Measurements from ENCODE around the gene PRELP.
"Not testable (repeated sequence)": the region's sequence is repeated elsewhere in the genome, so short reads cannot be mapped to it uniquely, and the experiment has no call there.

The PRELP gene

GRCh38 chr1:203454986-203455471 is 20.6 kb upstream of the PRELP start:
- DNase-seq, result no peak

GRCh38 chr1:203455706-203456105 is 19.9 kb upstream of the PRELP start:
- no peak for DNase-seq

- no peak for DNase-seq
These were observed 19.0 kb upstream of the PRELP start for GRCh38 chr1:203456577-203456976.

GRCh38 chr1:203458078-203458477 is 17.5 kb upstream of the PRELP start:
- DNase-seq, result no peak

GRCh38 chr1:203459671-203460201 is 15.9 kb upstream of the PRELP start:
- DNase-seq, result no peak

GRCh38 chr1:203461717-203462116 is 13.9 kb upstream of the PRELP start:
- no peak for DNase-seq

- no peak for DNase-seq
These were observed 13.5 kb upstream of the PRELP start for GRCh38 chr1:203462143-203462542.

GRCh38 chr1:203462878-203463277 is 12.7 kb upstream of the PRELP start:
- no peak for DNase-seq

GRCh38 chr1:203463469-203464062 is 12.0 kb upstream of the PRELP start:
- no peak for DNase-seq

- no peak for DNase-seq
These were observed 11.4 kb upstream of the PRELP start for GRCh38 chr1:203464226-203464625.

GRCh38 chr1:203464743-203465142 is 10.9 kb upstream of the PRELP start:
- DNase-seq, result no peak

GRCh38 chr1:203465146-203465798 is 10.3 kb upstream of the PRELP start:
- DNase-seq, result no peak

GRCh38 chr1:203465948-203466347 is 9.7 kb upstream of the PRELP start:
- no peak for DNase-seq

- DNase-seq, result not testable (repeated sequence)
These were observed 8.6 kb upstream of the PRELP start for GRCh38 chr1:203466906-203467549.

- DNase-seq, result no peak
These were observed 8.1 kb upstream of the PRELP start for GRCh38 chr1:203467550-203467921.

GRCh38 chr1:203468326-203468725 is 7.3 kb upstream of the PRELP start:
- DNase-seq, result no peak

- no peak for DNase-seq
These were observed 5.4 kb upstream of the PRELP start for GRCh38 chr1:203470240-203470639.

GRCh38 chr1:203471841-203472240 is 3.8 kb upstream of the PRELP start:
- DNase-seq, result no peak

GRCh38 chr1:203473281-203473680 is 2.3 kb upstream of the PRELP start:
- DNase-seq, result no peak

GRCh38 chr1:203473781-203474305 is 1.8 kb upstream of the PRELP start:
- DNase-seq, result no peak

GRCh38 chr1:203476216-203476814 is 709 bp downstream of the PRELP start:
- DNase-seq, result no peak

GRCh38 chr1:203477748-203478147 is 2.1 kb downstream of the PRELP start:
- no peak for DNase-seq

- DNase-seq, result no peak
These were observed 2.6 kb downstream of the PRELP start for GRCh38 chr1:203478231-203478630.
